ENCODE data around the gene CARMIL3.
A peak's percentile ranks its signal among the peaks of the same experiment; 100 is the strongest.

GRCh38 chr14:24013654-24014514 is 37.9 kb upstream of the CARMIL3 start:
- peak; percentile 90 to 95 (median 93) for TF ChIP-seq CTCF (IDR thresholded peaks at IDR 0.05)
- TF ChIP-seq POLR2A (IDR thresholded peaks at IDR 0.05): no peak
